Measurements from ENCODE around the gene AOPEP. TPM values are rescaled to one million over a fixed set of nuclear protein-coding genes. Genes with fewer than 3 reads are reported as not detected.
A peak's percentile ranks its signal among the peaks of the same experiment; 100 is the strongest.

Gene AOPEP
- total and polyA plus RNA-seq, 2 of the 13 experiments (the other 11 are each of a cell fraction or from before 2014, with no cell fraction given) = 22.2 to 41.6 TPM

- no peaks in the 10 kb centered on the region; a peak in 1 of 5 replicates for H3K27me3 ChIP-seq (ENCODE audit: control insufficient read depth in 1 of 2, insufficient read depth in 2 of 2, low read length in 2 of 2)
- H3K27ac ChIP-seq (ENCODE audit: extremely low read length, insufficient read depth, low read length) = no peak overlapping the region
- H3K79me2 ChIP-seq (ENCODE audit: insufficient read depth, low read length) = peaks cover 17% of the 10 kb centered on the region
- H3K36me3 ChIP-seq (replicated peaks in 1 of 2; ENCODE audit: control insufficient read depth in 1 of 2, insufficient read depth in 2 of 2, low read length in 2 of 2) = peaks cover 0 to 4% of the 10 kb centered on the region in 2 experiments; a peak in 1 of 5 replicates
- ChIA-PET POLR2A (no interaction called here), CTCF (ENCODE audit: low intra/inter-chr PET ratio, low total read pairs) (interaction anchor here (0.7 kb wide), 1 partner anchor 174 kb away, joined by 3 read pairs; the partner anchor contains the start of gene PCAT7)
- no peak overlapping the region for H3K4me3 ChIP-seq (replicated peaks in 1 of 3; ENCODE audit: insufficient read depth in 1 of 3, low read depth in 2 of 3, low read length in 3 of 3)
- in situ Hi-C loops (cut with HindIII; ENCODE audit: extremely low pct_ligation_motif_present, low pct_unique_long_range_greater_than_20kb) = no loop called here
- no TSS peak for BruUV-seq (replicated peaks)
- DNase-seq (ENCODE audit: low spot score) = no peak
- no peak overlapping the region for H3K4me2 ChIP-seq (ENCODE audit: low read depth, low read length)
- intact Hi-C loops (cut with micrococcal nuclease; ENCODE audit: unreplicated experiment) = loop anchor here (5.0 to 10.0 kb wide), 2 partner anchors 37 to 126 kb away; no protein-coding TSS in a partner anchor
- H4K20me1 ChIP-seq (ENCODE audit: insufficient read depth, low read length) = no peaks in the 10 kb centered on the region; the same call in 1 of the 2 replicates
- H3K9me3 ChIP-seq (ENCODE audit: low read length) = no peaks in the 10 kb centered on the region
- peaks cover 40% of the 10 kb centered on the region for H3K4me1 ChIP-seq (ENCODE audit: insufficient read depth, low read length)
- H2AFZ ChIP-seq (ENCODE audit: low read length) = no peak overlapping the region
- no peak overlapping the region for H3K9ac ChIP-seq (ENCODE audit: insufficient read depth, low read depth, low read length)
- ATAC-seq = no peak
- FAIRE-seq = no peak
- 96% methylated on average over 3 of the region's 3 CpGs for WGBS (ENCODE audit: low lambda C conversion rate)
- TF ChIP-seq KLF12 (CRISPR knock-in tag; IDR thresholded peaks at IDR 0.05; ENCODE audit: borderline replicate concordance) (no peak), ZNF441 (CRISPR knock-in tag; IDR thresholded peaks at IDR 0.05; ENCODE audit: borderline replicate concordance) (no peak), SSRP1 (CRISPR knock-in tag; IDR thresholded peaks at IDR 0.05) (no peak), ZNF724P (CRISPR knock-in tag; IDR thresholded peaks at IDR 0.05; ENCODE audit: borderline replicate concordance) (no peak), STAG1 (CRISPR knock-in tag; IDR thresholded peaks at IDR 0.05) (peak; percentile 27; the same call in 1 of the 2 replicates), ZHX2 (IDR thresholded peaks at IDR 0.05; ENCODE audit: low read depth) (no peak), ZHX2 (CRISPR knock-in tag; IDR thresholded peaks at IDR 0.05; ENCODE audit: borderline replicate concordance) (no peak), POLR2AphosphoS2 (IDR thresholded peaks at IDR 0.05; ENCODE audit: low read depth, low read length) (no peak), ZNF574 (CRISPR knock-in tag; IDR thresholded peaks at IDR 0.05) (no peak)
- TF ChIP-seq, protein P1, sequence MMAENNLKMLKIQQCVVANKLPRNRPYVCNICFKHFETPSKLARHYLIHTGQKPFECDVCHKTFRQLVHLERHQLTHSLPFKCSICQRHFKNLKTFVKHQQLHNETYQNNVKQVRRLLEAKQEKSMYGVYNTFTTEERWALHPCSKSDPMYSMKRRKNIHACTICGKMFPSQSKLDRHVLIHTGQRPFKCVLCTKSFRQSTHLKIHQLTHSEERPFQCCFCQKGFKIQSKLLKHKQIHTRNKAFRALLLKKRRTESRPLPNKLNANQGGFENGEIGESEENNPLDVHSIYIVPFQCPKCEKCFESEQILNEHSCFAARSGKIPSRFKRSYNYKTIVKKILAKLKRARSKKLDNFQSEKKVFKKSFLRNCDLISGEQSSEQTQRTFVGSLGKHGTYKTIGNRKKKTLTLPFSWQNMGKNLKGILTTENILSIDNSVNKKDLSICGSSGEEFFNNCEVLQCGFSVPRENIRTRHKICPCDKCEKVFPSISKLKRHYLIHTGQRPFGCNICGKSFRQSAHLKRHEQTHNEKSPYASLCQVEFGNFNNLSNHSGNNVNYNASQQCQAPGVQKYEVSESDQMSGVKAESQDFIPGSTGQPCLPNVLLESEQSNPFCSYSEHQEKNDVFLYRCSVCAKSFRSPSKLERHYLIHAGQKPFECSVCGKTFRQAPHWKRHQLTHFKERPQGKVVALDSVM (CRISPR knock-in tag; IDR thresholded peaks at IDR 0.05) = 0 out of 2 replicates have a peak, but pooled peaks have one; percentile 12
These were observed 2.7 kb downstream of the AOPEP start for GRCh38 chr9:94729199-94729598.
